GM12878 (cell line): ENCODE results near the gene UTS2R.

Source experiments
- ASH2L ChIP-seq: fragments of 300-600, 200-600 bp; sonication (generic); IDR thresholded peaks from 2 replicates; pipeline ENCODE4 v1.6.1; 2017; ENCODE audit warnings: low read depth, mild to moderate bottlenecking, borderline replicate concordance
- CHD2 ChIP-seq: IDR thresholded peaks from 2 replicates; pipeline ENCODE4 v1.6.1; 2011; ENCODE audit warnings: low read depth, low read length, improper control_type of control experiment, borderline replicate concordance
- CREB1 ChIP-seq: IDR thresholded peaks from 2 replicates; pipeline ENCODE4 v1.6.1; 2012; ENCODE audit warnings: low read depth, mild to moderate bottlenecking, inconsistent platforms
- CREM ChIP-seq: IDR thresholded peaks from 2 replicates; pipeline ENCODE4 v1.6.1; 2014; ENCODE audit warnings: antibody characterized with exemption, low read depth
- DPF2 ChIP-seq: fragments of 450-650 bp; IDR thresholded peaks from 2 replicates; pipeline ENCODE4 v1.6.1; 2017; ENCODE audit warnings: mild to moderate bottlenecking
- EP300 ChIP-seq, 2 experiments: fragments of 150-350 bp in 1 of 2; IDR thresholded peaks; 2 replicates each; pipeline ENCODE4 v1.6.1; 2011 to 2012; ENCODE audit warnings: low read depth in 2 of 2, low read length in 2 of 2, borderline replicate concordance in 1 of 2, improper control_type of control experiment in 1 of 2, inconsistent platforms in 1 of 2; ENCODE audit not compliant: control insufficient read depth in 1 of 2
- FOS ChIP-seq: IDR thresholded peaks from 3 replicates; pipeline ENCODE4 v1.6.1; 2011; ENCODE audit warnings: borderline replicate concordance; ENCODE audit not compliant: insufficient read length; ENCODE audit errors: extremely low read depth
- FOXM1 ChIP-seq: IDR thresholded peaks from 2 replicates; pipeline ENCODE4 v1.6.1; 2012; ENCODE audit warnings: low read depth, mild to moderate bottlenecking, inconsistent platforms, low read length, moderate library complexity
- IRF4 ChIP-seq: IDR thresholded peaks from 2 replicates; pipeline ENCODE4 v1.6.1; 2011; ENCODE audit warnings: low read depth, low read length
- NRF1 ChIP-seq: conservative IDR thresholded peaks from 2 replicates; pipeline ENCODE4 v1.6.1; 2011; ENCODE audit warnings: mild to moderate bottlenecking, low read depth, low read length, improper control_type of control experiment
- POLR2A ChIP-seq: IDR thresholded peaks from 2 replicates; pipeline ENCODE4 v1.6.1; 2011; ENCODE audit warnings: low read depth, mild to moderate bottlenecking, low read length
- SMC3 ChIP-seq: IDR thresholded peaks from 2 replicates; pipeline ENCODE4 v1.6.1; 2011; ENCODE audit warnings: low read length, improper control_type of control experiment, borderline replicate concordance
- SP1 ChIP-seq: IDR thresholded peaks from one replicate; pipeline ENCODE4 v1.6.1; 2011; ENCODE audit warnings: low read depth, low read length
- TF ChIP-seq, protein P1 (sequence below), 3 experiments: IDR thresholded peaks in 2 of 3; conservative IDR thresholded peaks in 1 of 3; 2 replicates each; pipeline ENCODE4 v1.5.1; 2011; ENCODE audit warnings: low read depth in 3 of 3, low read length in 3 of 3, mild to moderate bottlenecking in 3 of 3, control low read depth in 2 of 3, moderate library complexity in 2 of 3, inconsistent platforms in 1 of 3, mixed read lengths in 1 of 3; ENCODE audit not compliant: control insufficient read depth in 2 of 3, insufficient read depth in 1 of 3; ENCODE audit errors: extremely low read depth in 1 of 3

DNA sequence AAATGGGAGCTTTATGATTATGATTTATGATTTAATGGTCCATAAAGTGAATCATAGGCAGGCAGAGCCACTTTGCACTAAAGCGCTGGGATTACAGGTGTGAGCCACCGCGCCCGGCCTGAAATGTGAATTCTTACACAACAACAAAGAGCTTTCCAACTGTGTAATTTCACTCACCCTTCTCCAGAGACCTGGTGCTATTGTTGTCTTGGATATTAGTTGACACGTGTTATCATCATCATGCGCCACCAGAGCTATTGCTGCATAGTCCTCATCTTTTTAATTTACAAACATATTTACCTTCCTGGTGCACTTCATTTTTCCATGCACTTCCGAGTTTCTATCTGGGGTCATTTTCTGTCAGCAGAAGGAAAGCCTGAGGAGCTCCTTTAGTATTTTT lies 4.8 kb upstream of the UTS2R start:
- no peak for TF ChIP-seq CHD2
- no peak for TF ChIP-seq SP1
- TF ChIP-seq CREM, result no peak
- TF ChIP-seq, protein P1, sequence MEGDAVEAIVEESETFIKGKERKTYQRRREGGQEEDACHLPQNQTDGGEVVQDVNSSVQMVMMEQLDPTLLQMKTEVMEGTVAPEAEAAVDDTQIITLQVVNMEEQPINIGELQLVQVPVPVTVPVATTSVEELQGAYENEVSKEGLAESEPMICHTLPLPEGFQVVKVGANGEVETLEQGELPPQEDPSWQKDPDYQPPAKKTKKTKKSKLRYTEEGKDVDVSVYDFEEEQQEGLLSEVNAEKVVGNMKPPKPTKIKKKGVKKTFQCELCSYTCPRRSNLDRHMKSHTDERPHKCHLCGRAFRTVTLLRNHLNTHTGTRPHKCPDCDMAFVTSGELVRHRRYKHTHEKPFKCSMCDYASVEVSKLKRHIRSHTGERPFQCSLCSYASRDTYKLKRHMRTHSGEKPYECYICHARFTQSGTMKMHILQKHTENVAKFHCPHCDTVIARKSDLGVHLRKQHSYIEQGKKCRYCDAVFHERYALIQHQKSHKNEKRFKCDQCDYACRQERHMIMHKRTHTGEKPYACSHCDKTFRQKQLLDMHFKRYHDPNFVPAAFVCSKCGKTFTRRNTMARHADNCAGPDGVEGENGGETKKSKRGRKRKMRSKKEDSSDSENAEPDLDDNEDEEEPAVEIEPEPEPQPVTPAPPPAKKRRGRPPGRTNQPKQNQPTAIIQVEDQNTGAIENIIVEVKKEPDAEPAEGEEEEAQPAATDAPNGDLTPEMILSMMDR (IDR thresholded peaks at IDR 0.05 in 2 of 3, conservative IDR thresholded peaks at IDR 0.05 in 1 of 3; ENCODE audit: control insufficient read depth in 2 of 3, extremely low read depth in 1 of 3, insufficient read depth in 1 of 3, low read depth in 3 of 3, low read length in 3 of 3), result no peak
- TF ChIP-seq FOS, result no peak
- no peak for TF ChIP-seq SMC3
- no peak for TF ChIP-seq POLR2A
- no peak for TF ChIP-seq FOXM1
- TF ChIP-seq NRF1, result no peak
- no peak for TF ChIP-seq EP300 (IDR thresholded peaks at IDR 0.05; ENCODE audit: borderline replicate concordance in 1 of 2, control insufficient read depth in 1 of 2, low read depth in 2 of 2, low read length in 2 of 2)
- no peak for TF ChIP-seq DPF2
- no peak for TF ChIP-seq ASH2L
- TF ChIP-seq CREB1, result no peak
- no peak for TF ChIP-seq IRF4
